ENCODE measurements around the gene HNRNPL.

HNRNPL gene

GRCh38 chr19:38869160-38869835, 19.5 kb upstream of the HNRNPL start:
- ATAC-seq: no peak; the same call in 1 of the 3 replicates
- TF ChIP-seq PPARA (CRISPR knock-in tag; IDR thresholded peaks at IDR 0.05; ENCODE audit: borderline replicate concordance) (no peak), ISL1 (CRISPR knock-in tag; IDR thresholded peaks at IDR 0.05) (no peak), ARNTL (CRISPR knock-in tag; IDR thresholded peaks at IDR 0.05; ENCODE audit: borderline replicate concordance, low read depth) (no peak), RARB (CRISPR knock-in tag; IDR thresholded peaks at IDR 0.05) (no peak), ZFP3 (CRISPR knock-in tag; IDR thresholded peaks at IDR 0.05) (no peak), ZNF70 (CRISPR knock-in tag; IDR thresholded peaks at IDR 0.05) (no peak)
- TF ChIP-seq, protein P1, sequence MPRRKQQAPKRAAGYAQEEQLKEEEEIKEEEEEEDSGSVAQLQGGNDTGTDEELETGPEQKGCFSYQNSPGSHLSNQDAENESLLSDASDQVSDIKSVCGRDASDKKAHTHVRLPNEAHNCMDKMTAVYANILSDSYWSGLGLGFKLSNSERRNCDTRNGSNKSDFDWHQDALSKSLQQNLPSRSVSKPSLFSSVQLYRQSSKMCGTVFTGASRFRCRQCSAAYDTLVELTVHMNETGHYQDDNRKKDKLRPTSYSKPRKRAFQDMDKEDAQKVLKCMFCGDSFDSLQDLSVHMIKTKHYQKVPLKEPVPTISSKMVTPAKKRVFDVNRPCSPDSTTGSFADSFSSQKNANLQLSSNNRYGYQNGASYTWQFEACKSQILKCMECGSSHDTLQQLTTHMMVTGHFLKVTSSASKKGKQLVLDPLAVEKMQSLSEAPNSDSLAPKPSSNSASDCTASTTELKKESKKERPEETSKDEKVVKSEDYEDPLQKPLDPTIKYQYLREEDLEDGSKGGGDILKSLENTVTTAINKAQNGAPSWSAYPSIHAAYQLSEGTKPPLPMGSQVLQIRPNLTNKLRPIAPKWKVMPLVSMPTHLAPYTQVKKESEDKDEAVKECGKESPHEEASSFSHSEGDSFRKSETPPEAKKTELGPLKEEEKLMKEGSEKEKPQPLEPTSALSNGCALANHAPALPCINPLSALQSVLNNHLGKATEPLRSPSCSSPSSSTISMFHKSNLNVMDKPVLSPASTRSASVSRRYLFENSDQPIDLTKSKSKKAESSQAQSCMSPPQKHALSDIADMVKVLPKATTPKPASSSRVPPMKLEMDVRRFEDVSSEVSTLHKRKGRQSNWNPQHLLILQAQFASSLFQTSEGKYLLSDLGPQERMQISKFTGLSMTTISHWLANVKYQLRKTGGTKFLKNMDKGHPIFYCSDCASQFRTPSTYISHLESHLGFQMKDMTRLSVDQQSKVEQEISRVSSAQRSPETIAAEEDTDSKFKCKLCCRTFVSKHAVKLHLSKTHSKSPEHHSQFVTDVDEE (CRISPR knock-in tag; IDR thresholded peaks at IDR 0.05): no peak

GRCh38 chr19:38868551-38868950, 18.8 kb upstream of the HNRNPL start:
- ATAC-seq: no peak
- TF ChIP-seq ESRRG (CRISPR knock-in tag; IDR thresholded peaks at IDR 0.05): no peak
- TF ChIP-seq SNAI2 (CRISPR knock-in tag; IDR thresholded peaks at IDR 0.05): no peak
- no peak for TF ChIP-seq ISL1 (CRISPR knock-in tag; IDR thresholded peaks at IDR 0.05)

- no peak for TF ChIP-seq CSDC2 (CRISPR knock-in tag; IDR thresholded peaks at IDR 0.05)
- no peak for TF ChIP-seq GLIS3 (CRISPR knock-in tag; IDR thresholded peaks at IDR 0.05)
- no peak for TF ChIP-seq PPARA (CRISPR knock-in tag; IDR thresholded peaks at IDR 0.05; ENCODE audit: borderline replicate concordance)
- no peak for TF ChIP-seq ZNF8 (CRISPR knock-in tag; IDR thresholded peaks at IDR 0.05)
- TF ChIP-seq SNAI2 (CRISPR knock-in tag; IDR thresholded peaks at IDR 0.05): no peak
- no peak for TF ChIP-seq ZFP3 (CRISPR knock-in tag; IDR thresholded peaks at IDR 0.05)
- TF ChIP-seq OSR1 (CRISPR knock-in tag; IDR thresholded peaks at IDR 0.05): no peak
- TF ChIP-seq BACH2 (CRISPR knock-in tag; IDR thresholded peaks at IDR 0.05; ENCODE audit: borderline replicate concordance): no peak
- no peak for TF ChIP-seq ISL1 (CRISPR knock-in tag; IDR thresholded peaks at IDR 0.05)
- no peak for TF ChIP-seq ARNTL (CRISPR knock-in tag; IDR thresholded peaks at IDR 0.05; ENCODE audit: borderline replicate concordance, low read depth)
- no peak for TF ChIP-seq RARB (CRISPR knock-in tag; IDR thresholded peaks at IDR 0.05)
- ATAC-seq: no peak
Observed at GRCh38 chr19:38867171-38867780, 17.5 kb upstream of the HNRNPL start.

DNA sequence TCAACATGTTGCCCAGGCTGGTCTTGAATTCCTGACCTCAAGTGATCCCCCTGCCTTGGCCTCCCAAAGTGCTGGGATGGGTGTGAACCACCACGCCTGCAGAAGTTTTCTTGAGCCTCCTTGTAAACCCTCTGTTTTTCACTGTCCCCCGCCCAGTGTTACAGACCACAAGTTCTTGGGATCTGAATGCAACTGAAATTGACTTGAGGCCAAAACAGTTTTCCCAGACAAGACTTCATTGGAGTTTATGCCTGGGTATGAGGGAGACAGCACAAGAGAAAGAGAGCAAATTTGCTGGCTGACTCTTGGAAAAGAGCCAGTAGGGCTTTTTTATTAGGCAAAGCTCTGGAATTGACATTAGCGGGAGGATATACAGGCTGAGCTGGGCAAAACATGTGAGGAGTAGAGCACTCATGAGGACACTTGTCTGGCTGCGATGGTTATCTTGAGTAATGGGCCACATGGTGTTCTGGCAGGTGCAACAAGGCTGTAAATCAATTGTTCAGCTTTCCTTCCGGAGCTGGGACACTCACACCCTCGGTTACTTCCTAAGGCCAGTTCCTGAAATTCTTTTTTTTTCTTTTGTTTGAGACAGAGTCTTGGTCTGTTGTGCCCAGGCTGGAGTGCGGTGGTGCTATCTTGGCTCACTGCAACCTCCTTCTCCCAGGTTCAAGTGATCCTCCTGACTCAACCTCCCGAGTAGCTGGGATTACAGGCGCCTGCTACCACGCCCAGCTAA, 12.7 kb upstream of the HNRNPL start:
- TF ChIP-seq GLIS3 (CRISPR knock-in tag; IDR thresholded peaks at IDR 0.05): no peak
- no peak for TF ChIP-seq ZC3H10 (CRISPR knock-in tag; IDR thresholded peaks at IDR 0.05)
- TF ChIP-seq, protein P1 (CRISPR knock-in tag; IDR thresholded peaks at IDR 0.05): peak; percentile 91
- TF ChIP-seq BACH2 (CRISPR knock-in tag; IDR thresholded peaks at IDR 0.05; ENCODE audit: borderline replicate concordance): no peak
- TF ChIP-seq ESRRG (CRISPR knock-in tag; IDR thresholded peaks at IDR 0.05): 0 out of 2 replicates have a peak, but pooled peaks have one; percentile 32
- TF ChIP-seq OSR1 (CRISPR knock-in tag; IDR thresholded peaks at IDR 0.05): no peak
- peak; percentile 53; the same call in 1 of the 2 replicates for TF ChIP-seq ARNTL (CRISPR knock-in tag; IDR thresholded peaks at IDR 0.05; ENCODE audit: borderline replicate concordance, low read depth)
- no peak for TF ChIP-seq POU6F1 (CRISPR knock-in tag; IDR thresholded peaks at IDR 0.05; ENCODE audit: borderline replicate concordance, low read depth)
- no peak for TF ChIP-seq TOX (CRISPR knock-in tag; IDR thresholded peaks at IDR 0.05; ENCODE audit: borderline replicate concordance)
- TF ChIP-seq TCF4 (CRISPR knock-in tag; IDR thresholded peaks at IDR 0.05; ENCODE audit: borderline replicate concordance): peak; percentile 94
- no peak for TF ChIP-seq ZFP30 (CRISPR knock-in tag; IDR thresholded peaks at IDR 0.05)
- TF ChIP-seq PPARA (CRISPR knock-in tag; IDR thresholded peaks at IDR 0.05; ENCODE audit: borderline replicate concordance): peak; percentile 15; the same call in 1 of the 2 replicates
- TF ChIP-seq ZNF8 (CRISPR knock-in tag; IDR thresholded peaks at IDR 0.05): peak; percentile 46; the same call in 1 of the 2 replicates
- TF ChIP-seq ZNF70 (CRISPR knock-in tag; IDR thresholded peaks at IDR 0.05): peak; percentile 53; the same call in 1 of the 2 replicates
- TF ChIP-seq ZFP3 (CRISPR knock-in tag; IDR thresholded peaks at IDR 0.05): no peak
- TF ChIP-seq ISL1 (CRISPR knock-in tag; IDR thresholded peaks at IDR 0.05): peak; percentile 88
- TF ChIP-seq SNAI2 (CRISPR knock-in tag; IDR thresholded peaks at IDR 0.05): peak; percentile 99
- peak; percentile 90 for ATAC-seq

Data from SK-N-SH treated with all-trans-retinoic acid at 6 μM for 48 hours (cell line).